ENCODE results near the gene DMRTB1.

Gene DMRTB1

DNA sequence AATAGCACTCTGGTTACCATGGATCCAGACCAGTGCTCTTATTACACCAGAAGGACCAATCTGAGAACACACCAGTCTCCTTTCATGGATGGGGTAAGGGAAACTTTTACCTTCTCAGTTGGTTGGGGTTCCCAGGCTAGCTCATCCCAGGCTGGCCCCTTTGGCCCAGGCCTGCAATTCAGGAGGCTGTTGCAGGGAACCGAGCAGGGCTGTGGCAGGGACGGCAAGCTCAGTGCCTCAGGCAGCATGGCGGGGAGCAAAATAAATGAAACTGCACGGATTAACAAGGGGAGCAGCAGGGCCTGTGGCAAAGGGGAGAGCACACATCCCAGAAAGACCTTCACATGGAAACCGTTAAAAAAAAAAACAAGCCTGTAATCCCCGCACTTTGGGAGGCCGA, 57.0 kb downstream of the DMRTB1 start:
- TF ChIP-seq, protein P1, sequence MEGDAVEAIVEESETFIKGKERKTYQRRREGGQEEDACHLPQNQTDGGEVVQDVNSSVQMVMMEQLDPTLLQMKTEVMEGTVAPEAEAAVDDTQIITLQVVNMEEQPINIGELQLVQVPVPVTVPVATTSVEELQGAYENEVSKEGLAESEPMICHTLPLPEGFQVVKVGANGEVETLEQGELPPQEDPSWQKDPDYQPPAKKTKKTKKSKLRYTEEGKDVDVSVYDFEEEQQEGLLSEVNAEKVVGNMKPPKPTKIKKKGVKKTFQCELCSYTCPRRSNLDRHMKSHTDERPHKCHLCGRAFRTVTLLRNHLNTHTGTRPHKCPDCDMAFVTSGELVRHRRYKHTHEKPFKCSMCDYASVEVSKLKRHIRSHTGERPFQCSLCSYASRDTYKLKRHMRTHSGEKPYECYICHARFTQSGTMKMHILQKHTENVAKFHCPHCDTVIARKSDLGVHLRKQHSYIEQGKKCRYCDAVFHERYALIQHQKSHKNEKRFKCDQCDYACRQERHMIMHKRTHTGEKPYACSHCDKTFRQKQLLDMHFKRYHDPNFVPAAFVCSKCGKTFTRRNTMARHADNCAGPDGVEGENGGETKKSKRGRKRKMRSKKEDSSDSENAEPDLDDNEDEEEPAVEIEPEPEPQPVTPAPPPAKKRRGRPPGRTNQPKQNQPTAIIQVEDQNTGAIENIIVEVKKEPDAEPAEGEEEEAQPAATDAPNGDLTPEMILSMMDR (IDR thresholded peaks at IDR 0.05), result no peak
- Histone ChIP-seq H3K36me3 (no peaks in the 10 kb centered on the region), H3K9me3 (no peaks in the 10 kb centered on the region), H3K4me3 (no peak overlapping the region), H3K27me3 (no peaks in the 10 kb centered on the region), H3K27ac (no peak overlapping the region), H3K4me1 (peaks cover 0 to 32% (median 23%) of the 10 kb centered on the region in 4 donors)
- intact Hi-C loops (cut with DNase I; ENCODE audit: low total_unique reads), result no loop called here
- no peak for DNase-seq

Measured in tibial artery (tissue), 4 donors.